ENCODE results near the gene SUPV3L1. TPM values are rescaled to one million over a fixed set of nuclear protein-coding genes. Genes with fewer than 3 reads are reported as not detected.

SUPV3L1 gene
- total RNA-seq, 2 experiments from 2014 or later = 78.1 to 78.7 TPM

Other genes starting within 250 kb of the SUPV3L1 start
- gene DDX21, start 224.1 kb upstream of the SUPV3L1 start, total RNA-seq = 100 to 1,000 TPM; 120 to 121 TPM
- 1 to 10 TPM; 4.2 TPM for gene KIFBP, start 191.4 kb upstream of the SUPV3L1 start, total RNA-seq
- 100 to 1,000 TPM; 342 to 353 TPM for gene SRGN, start 92.1 kb upstream of the SUPV3L1 start, total RNA-seq
- 10 to 100 TPM; 32.8 to 33.0 TPM for gene VPS26A, start 56.1 kb upstream of the SUPV3L1 start, total RNA-seq
- 1 to 10 TPM; 3.1 to 4.5 TPM for gene HKDC1, start 40.1 kb downstream of the SUPV3L1 start, total RNA-seq
- 10 to 100 TPM; 45.6 to 48.1 TPM for gene HK1, start 98.3 kb downstream of the SUPV3L1 start, total RNA-seq
- gene TACR2, start 236.7 kb downstream of the SUPV3L1 start, total RNA-seq = not detected

All from CD4-positive, alpha-beta T cell (primary cell).